ENCODE results near the gene ZNF106.

ZNF106 gene

DNA sequence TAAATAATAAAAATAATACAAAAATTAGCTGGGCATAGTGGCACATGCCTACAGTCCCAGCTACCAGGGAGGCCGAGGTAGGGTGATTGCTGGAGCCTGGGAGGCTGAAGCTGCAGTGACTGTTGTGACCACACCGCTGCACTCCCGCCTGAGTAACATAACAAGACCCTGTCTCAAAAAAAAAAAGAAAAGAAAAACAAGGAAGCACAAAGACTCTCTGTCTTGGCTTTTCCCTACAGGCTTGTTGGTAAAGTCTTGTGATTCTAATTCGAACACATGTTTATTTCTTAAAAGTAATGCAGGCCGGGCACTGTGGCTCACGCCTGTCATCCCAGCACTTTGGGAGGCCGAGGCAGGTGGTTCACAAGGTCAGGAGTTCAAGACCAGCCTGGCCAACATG lies 71.6 kb downstream of the ZNF106 start:
- TF ChIP-seq, protein P1, sequence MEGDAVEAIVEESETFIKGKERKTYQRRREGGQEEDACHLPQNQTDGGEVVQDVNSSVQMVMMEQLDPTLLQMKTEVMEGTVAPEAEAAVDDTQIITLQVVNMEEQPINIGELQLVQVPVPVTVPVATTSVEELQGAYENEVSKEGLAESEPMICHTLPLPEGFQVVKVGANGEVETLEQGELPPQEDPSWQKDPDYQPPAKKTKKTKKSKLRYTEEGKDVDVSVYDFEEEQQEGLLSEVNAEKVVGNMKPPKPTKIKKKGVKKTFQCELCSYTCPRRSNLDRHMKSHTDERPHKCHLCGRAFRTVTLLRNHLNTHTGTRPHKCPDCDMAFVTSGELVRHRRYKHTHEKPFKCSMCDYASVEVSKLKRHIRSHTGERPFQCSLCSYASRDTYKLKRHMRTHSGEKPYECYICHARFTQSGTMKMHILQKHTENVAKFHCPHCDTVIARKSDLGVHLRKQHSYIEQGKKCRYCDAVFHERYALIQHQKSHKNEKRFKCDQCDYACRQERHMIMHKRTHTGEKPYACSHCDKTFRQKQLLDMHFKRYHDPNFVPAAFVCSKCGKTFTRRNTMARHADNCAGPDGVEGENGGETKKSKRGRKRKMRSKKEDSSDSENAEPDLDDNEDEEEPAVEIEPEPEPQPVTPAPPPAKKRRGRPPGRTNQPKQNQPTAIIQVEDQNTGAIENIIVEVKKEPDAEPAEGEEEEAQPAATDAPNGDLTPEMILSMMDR (IDR thresholded peaks at IDR 0.05; ENCODE audit: low read depth, low read length) = no peak
- TF ChIP-seq MYC (IDR thresholded peaks at IDR 0.05; ENCODE audit: low read depth, low read length) (no peak), POLR2A (IDR thresholded peaks at IDR 0.05; ENCODE audit: extremely low read depth, insufficient read length) (no peak)
- TF ChIP-seq, protein P2, sequence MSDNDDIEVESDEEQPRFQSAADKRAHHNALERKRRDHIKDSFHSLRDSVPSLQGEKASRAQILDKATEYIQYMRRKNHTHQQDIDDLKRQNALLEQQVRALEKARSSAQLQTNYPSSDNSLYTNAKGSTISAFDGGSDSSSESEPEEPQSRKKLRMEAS (IDR thresholded peaks at IDR 0.05; ENCODE audit: low read depth, low read length) = no peak
- H3K4me3 ChIP-seq (ENCODE audit: low read depth, low read length) = no peak overlapping the region
- no peak for DNase-seq (ENCODE audit: low read depth)

DNA sequence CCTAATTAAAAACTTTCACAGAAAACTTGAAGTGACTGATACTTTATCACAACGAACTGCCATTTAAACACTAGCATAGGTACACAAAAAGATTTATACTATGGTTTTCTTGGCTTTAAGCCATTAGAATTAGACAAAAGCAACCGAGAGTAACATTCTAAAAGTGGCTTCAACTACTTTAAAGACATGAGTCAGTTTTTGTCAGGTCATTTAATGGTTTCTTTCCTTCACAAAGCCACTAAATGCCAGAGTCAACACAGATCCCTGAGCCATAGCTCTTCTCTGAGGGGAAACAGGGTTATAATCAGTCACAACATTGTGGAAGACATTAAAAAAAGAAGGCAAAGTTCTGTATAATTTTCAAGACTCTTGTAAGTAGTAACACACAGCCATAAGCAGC lies 77.0 kb downstream of the ZNF106 start:
- no peak for DNase-seq (ENCODE audit: low read depth)
- H3K4me3 ChIP-seq (ENCODE audit: low read depth, low read length) = no peak overlapping the region
- TF ChIP-seq, protein P2 (IDR thresholded peaks at IDR 0.05; ENCODE audit: low read depth, low read length) = no peak
- TF ChIP-seq, protein P1 (IDR thresholded peaks at IDR 0.05; ENCODE audit: low read depth, low read length) = no peak
- no peak for TF ChIP-seq MYC (IDR thresholded peaks at IDR 0.05; ENCODE audit: low read depth, low read length)
- no peak for TF ChIP-seq POLR2A (IDR thresholded peaks at IDR 0.05; ENCODE audit: extremely low read depth, insufficient read length)

DNA sequence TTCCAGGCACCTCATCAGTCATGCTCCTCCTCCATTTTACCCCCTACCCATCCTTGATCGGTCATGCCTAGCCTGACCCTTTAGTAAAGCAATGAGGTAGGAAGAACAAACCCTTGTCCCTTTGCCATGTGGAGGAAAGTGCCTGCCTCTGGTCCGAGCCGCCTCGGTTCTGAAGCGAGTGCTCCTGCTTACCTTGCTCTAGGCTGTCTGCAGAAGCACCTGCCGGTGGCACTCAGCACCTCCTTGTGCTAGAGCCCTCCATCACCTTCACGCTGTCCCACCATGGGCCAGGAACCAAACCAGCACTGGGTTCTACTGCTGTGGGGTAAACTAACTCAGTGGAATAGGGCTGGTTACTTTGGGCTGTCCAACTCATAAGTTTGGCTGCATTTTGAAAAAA lies 79.1 kb downstream of the ZNF106 start:
- H3K4me3 ChIP-seq (ENCODE audit: low read depth, low read length) = no peak overlapping the region
- TF ChIP-seq MYC (IDR thresholded peaks at IDR 0.05; ENCODE audit: low read depth, low read length) = no peak
- TF ChIP-seq POLR2A (IDR thresholded peaks at IDR 0.05; ENCODE audit: extremely low read depth, insufficient read length) = no peak
- TF ChIP-seq, protein P2 (IDR thresholded peaks at IDR 0.05; ENCODE audit: low read depth, low read length) = no peak
- TF ChIP-seq, protein P1 (IDR thresholded peaks at IDR 0.05; ENCODE audit: low read depth, low read length) = no peak
- no peak for DNase-seq (ENCODE audit: low read depth)

DNA sequence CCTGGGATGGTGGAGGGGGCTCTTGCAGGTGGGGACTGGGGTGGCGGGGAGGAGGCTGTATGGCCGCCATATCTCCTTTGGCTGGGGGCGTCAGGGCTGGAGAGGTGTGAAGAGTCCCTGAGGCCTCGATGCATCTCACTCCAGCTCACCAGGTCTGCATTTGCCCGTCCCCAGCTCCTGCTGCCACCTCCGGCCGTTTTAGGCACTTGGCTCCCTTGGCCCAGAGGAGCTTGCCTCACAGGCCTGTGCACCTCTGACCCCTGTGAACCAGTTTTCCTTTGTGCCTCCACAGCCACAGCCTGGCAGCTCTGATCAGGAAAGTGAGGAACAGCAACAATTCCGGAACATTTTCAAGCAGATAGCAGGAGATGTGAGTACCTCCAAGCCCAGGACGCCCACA lies 81.9 kb downstream of the ZNF106 start:
- H3K4me3 ChIP-seq (ENCODE audit: low read depth, low read length) = no peak overlapping the region
- TF ChIP-seq, protein P1 (IDR thresholded peaks at IDR 0.05; ENCODE audit: low read depth, low read length) = no peak
- TF ChIP-seq MYC (IDR thresholded peaks at IDR 0.05; ENCODE audit: low read depth, low read length) (no peak), POLR2A (IDR thresholded peaks at IDR 0.05; ENCODE audit: extremely low read depth, insufficient read length) (no peak)
- TF ChIP-seq, protein P2 (IDR thresholded peaks at IDR 0.05; ENCODE audit: low read depth, low read length) = no peak
- DNase-seq (ENCODE audit: low read depth) = no peak

DNA sequence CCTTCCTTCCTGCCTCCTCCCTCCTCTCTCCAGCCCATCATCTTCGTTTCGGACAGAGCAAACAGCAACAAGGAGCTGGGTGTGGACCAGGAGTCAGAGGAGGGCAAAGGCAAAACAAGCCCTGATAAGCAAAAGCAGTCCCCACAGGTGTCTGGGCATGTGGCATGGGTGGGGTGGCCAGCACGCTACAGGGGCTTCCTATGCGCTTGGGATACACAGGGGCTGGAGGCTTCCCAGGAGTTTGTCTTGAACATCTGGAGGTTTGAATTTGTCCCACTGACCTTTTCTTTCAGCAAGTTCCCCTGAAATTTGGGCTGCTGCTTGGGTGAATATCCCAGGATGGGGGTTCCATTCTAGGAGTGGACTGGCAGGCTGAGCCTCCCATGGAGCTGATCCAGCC lies 82.8 kb downstream of the ZNF106 start:
- DNase-seq (ENCODE audit: low read depth) = no peak
- H3K4me3 ChIP-seq (ENCODE audit: low read depth, low read length) = no peak overlapping the region
- TF ChIP-seq POLR2A (IDR thresholded peaks at IDR 0.05; ENCODE audit: extremely low read depth, insufficient read length) = no peak
- TF ChIP-seq, protein P1 (IDR thresholded peaks at IDR 0.05; ENCODE audit: low read depth, low read length) = no peak
- TF ChIP-seq, protein P2 (IDR thresholded peaks at IDR 0.05; ENCODE audit: low read depth, low read length) = no peak
- no peak for TF ChIP-seq MYC (IDR thresholded peaks at IDR 0.05; ENCODE audit: low read depth, low read length)

Data from NB4 (cell line).